Adrenal gland (tissue), 5 donors: ENCODE data around the gene PSMD5.

ENCODE experiments used
- POLR2A ChIP-seq, 2 donors: fragments of 450-650 bp; IDR thresholded peaks; one replicate each; pipeline ENCODE4 v1.6.1; 2017; ENCODE audit warnings: antibody characterized with exemption in 2 of 2, mild to moderate bottlenecking in 2 of 2, moderate library complexity in 1 of 2
- TF ChIP-seq, protein P1 (sequence below), 6 experiments: fragments of 450-650 bp in 4 of 6; fragments of 200-600 bp in 2 of 6; sonication (generic) in 1 of 6; IDR thresholded peaks; 1 replicate in 5 of 6; 2 replicates in 1 of 6; pipeline versions ENCODE4 v1.5.1 to v1.8.0; 2016 to 2021; ENCODE audit warnings: antibody characterized with exemption in 6 of 6, mild to moderate bottlenecking in 2 of 6, moderate library complexity in 1 of 6
- donor health status: DM: no; HTN: no; CAD: no.

- TF ChIP-seq, protein P1, sequence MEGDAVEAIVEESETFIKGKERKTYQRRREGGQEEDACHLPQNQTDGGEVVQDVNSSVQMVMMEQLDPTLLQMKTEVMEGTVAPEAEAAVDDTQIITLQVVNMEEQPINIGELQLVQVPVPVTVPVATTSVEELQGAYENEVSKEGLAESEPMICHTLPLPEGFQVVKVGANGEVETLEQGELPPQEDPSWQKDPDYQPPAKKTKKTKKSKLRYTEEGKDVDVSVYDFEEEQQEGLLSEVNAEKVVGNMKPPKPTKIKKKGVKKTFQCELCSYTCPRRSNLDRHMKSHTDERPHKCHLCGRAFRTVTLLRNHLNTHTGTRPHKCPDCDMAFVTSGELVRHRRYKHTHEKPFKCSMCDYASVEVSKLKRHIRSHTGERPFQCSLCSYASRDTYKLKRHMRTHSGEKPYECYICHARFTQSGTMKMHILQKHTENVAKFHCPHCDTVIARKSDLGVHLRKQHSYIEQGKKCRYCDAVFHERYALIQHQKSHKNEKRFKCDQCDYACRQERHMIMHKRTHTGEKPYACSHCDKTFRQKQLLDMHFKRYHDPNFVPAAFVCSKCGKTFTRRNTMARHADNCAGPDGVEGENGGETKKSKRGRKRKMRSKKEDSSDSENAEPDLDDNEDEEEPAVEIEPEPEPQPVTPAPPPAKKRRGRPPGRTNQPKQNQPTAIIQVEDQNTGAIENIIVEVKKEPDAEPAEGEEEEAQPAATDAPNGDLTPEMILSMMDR (IDR thresholded peaks at IDR 0.05) = no peak
- no peak for TF ChIP-seq POLR2A (IDR thresholded peaks at IDR 0.05)
These were observed 9.4 kb downstream of the PSMD5 start for GRCh38 chr9:120833325-120833724.
